Right hindlimb (tissue), 1 donor: ENCODE results near the gene RPL41.
"Not testable (repeated sequence)": the region's sequence is repeated elsewhere in the genome, so short reads cannot be mapped to it uniquely, and the experiment has no call there.

Experiments
- DNase-seq: peaks from one replicate; pipeline ENCODE4 v3.0.0-alpha.2; 2018

Gene RPL41

DNA sequence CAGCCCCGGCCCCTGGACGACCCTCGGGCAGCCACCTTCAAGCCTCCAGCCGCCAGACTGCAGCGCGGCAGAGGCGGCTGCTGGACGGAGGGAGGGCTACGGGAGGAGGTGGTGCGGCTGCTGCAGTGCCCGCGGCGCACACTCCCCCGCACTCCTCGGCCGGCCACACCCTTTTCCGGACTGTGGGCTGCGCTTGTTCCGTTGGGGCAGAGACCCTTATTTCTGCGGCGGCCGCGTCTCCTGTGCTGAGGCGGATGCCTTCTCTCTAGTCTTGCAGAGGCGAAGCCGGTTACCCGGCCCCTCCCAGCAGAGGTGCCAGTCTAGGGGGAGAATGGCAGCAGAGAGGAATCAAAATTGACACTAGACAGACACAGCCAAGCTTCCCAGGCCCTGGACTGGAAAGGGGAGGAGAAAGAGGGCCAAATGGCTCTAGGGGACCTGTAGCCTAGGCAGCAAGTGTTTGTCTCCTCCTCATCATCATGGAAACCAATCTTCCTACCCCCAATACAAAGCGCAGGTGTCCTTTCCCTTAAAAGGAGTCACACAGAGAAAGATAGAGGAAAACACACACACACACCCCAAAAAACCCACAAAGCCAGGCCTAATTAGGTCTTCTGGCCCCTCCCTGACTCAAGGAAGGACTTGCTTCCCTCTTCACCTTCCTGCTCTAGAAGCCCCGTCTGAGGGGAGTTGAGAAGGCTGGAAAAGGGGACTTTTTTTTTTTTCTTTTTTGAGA lies 12.9 kb downstream of the RPL41 start:
- peak; percentile 73 for DNase-seq

GRCh38 chr12:56129942-56130495 lies 13.6 kb downstream of the RPL41 start:
- no peak for DNase-seq

GRCh38 chr12:56130876-56131275 lies 14.4 kb downstream of the RPL41 start:
- no peak for DNase-seq

DNA sequence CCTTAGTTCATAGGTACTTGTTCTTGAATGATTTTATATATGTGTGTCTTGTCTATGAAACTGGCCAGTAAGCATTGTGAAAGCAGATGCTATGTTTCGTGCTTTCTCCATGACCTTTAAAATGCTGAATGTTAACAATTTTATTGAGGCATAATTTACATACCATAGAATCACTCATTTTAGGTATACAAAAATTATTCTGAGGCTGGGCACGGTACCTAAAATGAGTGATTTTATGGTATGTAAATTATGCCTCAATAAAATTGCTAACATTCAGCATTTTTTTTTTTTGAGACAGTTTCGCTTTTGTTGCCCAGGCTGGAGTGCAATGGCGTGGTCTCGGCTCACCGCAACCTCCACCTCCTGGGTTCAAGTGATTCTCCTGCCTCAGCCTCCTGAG lies 18.5 kb downstream of the RPL41 start:
- DNase-seq, result no peak

- no peak for DNase-seq
Observed at GRCh38 chr12:56137853-56138571, 21.6 kb downstream of the RPL41 start.

- no peak for DNase-seq
Observed at GRCh38 chr12:56141946-56142784, 25.7 kb downstream of the RPL41 start.

- no peak for DNase-seq
Observed at GRCh38 chr12:56143217-56143616, 26.8 kb downstream of the RPL41 start.

GRCh38 chr12:56143870-56144269 lies 27.4 kb downstream of the RPL41 start:
- DNase-seq, result no peak

GRCh38 chr12:56145217-56145616 lies 28.8 kb downstream of the RPL41 start:
- no peak for DNase-seq

DNA sequence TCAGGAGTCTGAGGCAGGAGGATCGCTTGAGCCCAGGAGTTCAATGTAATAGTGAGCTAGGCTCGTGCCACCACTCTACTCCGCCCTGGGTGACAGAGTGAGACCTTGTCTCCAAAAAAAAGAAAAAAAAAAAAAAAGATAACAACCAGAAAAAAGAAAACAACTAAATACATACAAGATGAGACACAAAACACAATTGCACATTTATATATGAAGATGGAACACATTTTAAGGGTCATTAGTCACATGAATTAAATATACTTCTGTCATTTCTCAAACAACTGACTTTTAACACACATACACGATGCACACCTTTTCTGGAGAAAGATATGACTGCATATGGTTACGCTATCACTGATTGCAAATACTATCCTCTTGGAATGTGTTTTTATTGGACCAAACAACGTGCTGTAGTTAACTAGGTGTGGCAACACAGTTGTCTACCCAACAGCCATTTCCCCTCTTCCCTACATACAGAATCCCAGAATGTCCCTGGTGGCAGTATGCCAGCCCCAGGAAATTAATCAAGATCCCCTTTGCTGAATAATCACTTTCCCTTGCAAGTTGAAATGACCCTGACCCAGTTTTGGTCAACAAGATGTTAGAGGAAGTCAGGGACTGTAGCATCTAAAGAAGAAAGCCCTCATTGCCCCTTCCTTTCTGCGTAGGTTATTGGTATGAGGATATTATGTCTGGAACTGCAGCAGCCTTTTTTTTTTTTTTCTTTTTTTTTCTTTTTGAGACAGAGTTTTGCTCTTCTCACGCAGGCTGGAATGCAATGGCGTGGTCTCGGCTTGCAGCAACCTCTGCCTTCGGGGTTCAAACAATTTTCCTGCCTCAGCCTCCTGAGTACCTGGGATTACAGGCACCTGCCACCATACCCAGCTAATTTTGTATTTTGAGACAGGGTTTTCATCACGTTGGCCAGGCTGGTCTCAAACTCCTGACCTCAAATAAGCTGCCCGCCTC lies 30.3 kb downstream of the RPL41 start:
- DNase-seq, result no peak

DNA sequence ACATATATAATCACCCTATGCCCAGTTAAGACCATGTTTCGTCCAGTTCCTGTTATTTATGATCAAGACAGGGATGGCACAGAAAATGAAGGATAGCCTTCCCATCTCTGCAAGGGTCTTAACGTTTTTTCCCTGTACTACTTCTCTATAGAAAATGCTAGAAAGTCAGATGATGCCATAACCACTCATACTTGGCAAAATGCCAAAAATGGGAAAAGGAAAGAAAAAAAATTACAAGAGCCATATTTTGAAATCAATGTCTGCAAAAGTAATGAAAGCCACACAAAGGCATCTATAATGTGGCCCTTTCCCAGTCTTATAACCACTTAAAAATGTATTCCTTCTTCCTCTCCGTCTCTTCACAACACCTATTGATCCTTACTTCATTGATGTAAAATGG lies 34.1 kb downstream of the RPL41 start:
- DNase-seq, result no peak

DNA sequence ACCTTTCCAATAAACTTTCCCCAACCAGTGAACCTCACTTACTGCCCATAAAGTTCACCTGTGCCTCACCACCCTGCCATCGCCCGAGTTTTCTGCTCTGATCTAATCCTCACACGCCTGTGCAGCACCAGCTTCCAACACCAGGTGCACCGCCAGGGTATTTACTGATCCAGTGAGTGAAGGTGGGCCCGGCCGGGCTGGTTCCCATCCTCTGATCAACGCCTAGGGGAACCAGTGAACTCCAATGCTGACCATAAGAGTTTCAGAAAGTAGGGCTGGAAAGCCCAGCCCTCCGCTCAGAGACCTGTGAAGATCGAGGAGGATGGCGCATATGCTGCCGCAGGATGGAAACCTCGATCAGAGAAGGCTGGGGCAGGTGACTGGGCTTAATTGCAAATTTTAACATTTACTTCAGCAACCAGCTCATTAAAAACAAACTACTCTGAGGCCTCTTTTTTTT lies 35.3 kb downstream of the RPL41 start:
- DNase-seq, result peak; percentile 31

- peak; percentile 94 for DNase-seq
Observed at GRCh38 chr12:56152132-56152755, 35.8 kb downstream of the RPL41 start, which contains the start of gene MYL6B. Gene MYL6B (plus strand): TSS chr12:56152587. CDS start chr12:56153919, 1,332 bp downstream.

- DNase-seq, result no peak
Observed at GRCh38 chr12:56152756-56153677, 36.6 kb downstream of the RPL41 start.

DNA sequence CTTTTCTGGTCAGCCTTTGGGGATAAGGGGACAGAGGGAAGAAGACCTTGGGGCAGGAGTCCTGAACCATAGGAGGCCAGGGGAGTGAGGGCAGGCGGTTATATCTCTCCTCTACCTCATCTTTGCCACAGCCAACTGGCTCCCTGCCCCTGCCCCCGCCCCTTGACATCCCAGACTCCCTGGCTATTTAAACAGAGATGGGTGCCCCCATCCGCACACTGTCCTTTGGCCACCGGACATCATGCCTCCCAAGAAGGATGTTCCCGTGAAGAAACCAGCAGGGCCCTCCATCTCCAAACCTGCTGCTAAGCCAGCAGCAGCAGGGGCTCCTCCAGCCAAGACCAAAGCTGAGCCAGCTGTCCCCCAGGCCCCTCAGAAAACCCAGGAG lies 37.2 kb downstream of the RPL41 start:
- DNase-seq, result no peak

- DNase-seq, result peak; percentile 49
Observed at GRCh38 chr12:56154246-56154771, 37.9 kb downstream of the RPL41 start.

DNA sequence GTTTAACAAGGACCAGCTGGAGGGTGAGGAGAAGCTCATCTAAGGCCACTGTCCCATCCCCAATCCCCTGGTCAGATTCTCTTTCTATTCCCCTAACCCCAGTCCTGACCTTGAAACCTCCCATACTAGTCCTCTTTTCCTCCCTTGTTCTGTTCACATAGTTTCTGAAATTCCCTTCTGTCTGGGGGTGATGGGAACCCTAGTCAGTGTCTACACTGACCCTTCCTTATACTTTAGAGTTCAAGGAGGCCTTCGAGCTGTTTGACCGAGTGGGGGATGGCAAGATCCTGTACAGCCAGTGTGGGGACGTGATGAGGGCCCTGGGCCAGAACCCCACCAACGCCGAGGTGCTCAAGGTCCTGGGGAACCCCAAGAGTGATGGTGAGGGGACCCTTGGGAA lies 38.4 kb downstream of the RPL41 start:
- no peak for DNase-seq

GRCh38 chr12:56155256-56155845 lies 38.9 kb downstream of the RPL41 start:
- no peak for DNase-seq

DNA sequence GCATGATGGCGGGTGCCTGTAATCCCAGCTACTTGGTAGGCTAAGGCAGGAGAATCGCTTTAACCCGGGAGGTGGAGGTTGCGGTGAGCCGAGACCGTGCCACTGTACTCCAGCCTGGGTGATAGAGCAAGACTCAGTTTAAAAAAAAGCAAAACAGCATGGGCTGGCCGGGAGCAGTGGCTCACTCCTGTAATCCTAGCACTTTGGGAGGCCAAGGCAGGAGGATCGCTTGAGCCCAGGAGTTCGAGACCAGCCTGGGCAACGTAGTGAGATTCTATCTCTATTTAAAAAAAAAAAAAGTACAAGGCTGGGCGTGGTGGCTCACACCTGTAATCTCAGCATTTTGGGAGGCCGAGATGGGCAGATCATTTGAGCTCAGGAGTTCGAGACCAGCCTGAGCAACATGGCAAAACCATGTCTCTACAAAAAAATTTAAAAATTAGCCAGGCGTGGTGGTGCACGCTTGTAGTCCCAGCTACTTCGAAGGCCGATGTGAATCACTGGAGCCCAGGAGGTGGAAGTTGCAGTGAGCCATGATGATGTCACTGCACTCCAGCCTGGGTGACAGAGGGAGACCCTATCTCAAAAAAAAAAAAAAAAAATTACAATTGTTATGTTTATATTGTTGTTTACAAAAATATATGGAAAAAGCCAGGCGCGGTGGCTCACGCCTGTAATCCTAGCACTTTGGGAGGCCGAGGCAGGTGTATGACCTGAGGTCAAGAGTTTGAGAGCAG lies 40.2 kb downstream of the RPL41 start:
- not testable (repeated sequence) for DNase-seq
